ENCODE measurements around the gene NUTM2B.
"Not testable (repeated sequence)": the region's sequence is repeated elsewhere in the genome, so short reads cannot be mapped to it uniquely, and the experiment has no call there.

Gene NUTM2B

GRCh38 chr10:79702927-79703326 lies at the start of gene NUTM2B:
Gene NUTM2B (plus strand): TSS chr10:79703227. CDS start chr10:79703610, 383 bp downstream.
- DNase-seq: not testable (repeated sequence)

- not testable (repeated sequence) for DNase-seq
Measured at GRCh38 chr10:79663287-79663686, 39.7 kb upstream of the NUTM2B start.

- DNase-seq: not testable (repeated sequence)
Measured at GRCh38 chr10:79664686-79665085, 38.3 kb upstream of the NUTM2B start.

GRCh38 chr10:79669248-79669788 lies 33.7 kb upstream of the NUTM2B start:
- peak; percentile 51 for DNase-seq

GRCh38 chr10:79674878-79675277 lies 28.1 kb upstream of the NUTM2B start:
- DNase-seq: peak; percentile 61

- not testable (repeated sequence) for DNase-seq
Measured at GRCh38 chr10:79683026-79683883, 19.8 kb upstream of the NUTM2B start.

- DNase-seq: not testable (repeated sequence)
Measured at GRCh38 chr10:79683884-79684720, 18.9 kb upstream of the NUTM2B start.

GRCh38 chr10:79685044-79685685 lies 17.9 kb upstream of the NUTM2B start:
- peak; percentile 44 for DNase-seq

- not testable (repeated sequence) for DNase-seq
Measured at GRCh38 chr10:79686595-79686994, 16.4 kb upstream of the NUTM2B start.

- DNase-seq: not testable (repeated sequence)
Measured at GRCh38 chr10:79687406-79688150, 15.4 kb upstream of the NUTM2B start.

- DNase-seq: not testable (repeated sequence)
Measured at GRCh38 chr10:79688798-79689197, 14.2 kb upstream of the NUTM2B start.

GRCh38 chr10:79696596-79696995 lies 6.4 kb upstream of the NUTM2B start:
- DNase-seq: not testable (repeated sequence)

- not testable (repeated sequence) for DNase-seq
Measured at GRCh38 chr10:79697141-79697540, 5.9 kb upstream of the NUTM2B start.

GRCh38 chr10:79700381-79700944 lies 2.6 kb upstream of the NUTM2B start:
- not testable (repeated sequence) for DNase-seq

- DNase-seq: not testable (repeated sequence)
Measured at GRCh38 chr10:79707017-79707416, 4.0 kb downstream of the NUTM2B start.

- not testable (repeated sequence) for DNase-seq
Measured at GRCh38 chr10:79714976-79715375, 11.9 kb downstream of the NUTM2B start.

GRCh38 chr10:79716917-79717579 lies 14.0 kb downstream of the NUTM2B start:
- not testable (repeated sequence) for DNase-seq

- not testable (repeated sequence) for DNase-seq
Measured at GRCh38 chr10:79720000-79720399, 17.0 kb downstream of the NUTM2B start.

- peak; percentile 0 for DNase-seq
Measured at GRCh38 chr10:79726620-79727019, 23.6 kb downstream of the NUTM2B start.

- DNase-seq: not testable (repeated sequence)
Measured at GRCh38 chr10:79744844-79745243, 41.8 kb downstream of the NUTM2B start.

- DNase-seq: not testable (repeated sequence)
Measured at GRCh38 chr10:79748510-79748909, 45.5 kb downstream of the NUTM2B start.
